Measurements from ENCODE around the gene CDPF1.
A peak's percentile ranks its signal among the peaks of the same experiment; 100 is the strongest.

CDPF1 gene

GRCh38 chr22:46250035-46250782 lies at the start of gene CDPF1:
Gene CDPF1, minus strand, starts transcription at chr22:46250293. Its CDS starts 2,009 bp downstream, at chr22:46248284.
- H3K27me3 Mint-ChIP-seq (ENCODE audit: low read depth): no peaks in the 10 kb centered on the region
- H3K36me3 Mint-ChIP-seq (ENCODE audit: low read depth): peaks cover 3% of the 10 kb centered on the region
- H3K27ac Mint-ChIP-seq: peak within 1 kb of the TSS; percentile 18 to 60 (median 53)
- no peak for TF ChIP-seq CTCF (IDR thresholded peaks at IDR 0.05; ENCODE audit: unreplicated experiment in 3 of 3)
- H3K9me3 Mint-ChIP-seq: no peaks in the 10 kb centered on the region
- peaks cover 19% of the 10 kb centered on the region for H3K4me1 Mint-ChIP-seq
- H3K4me3 Mint-ChIP-seq: peak within 1 kb of the TSS; percentile 82 to 86 (median 83)

GRCh38 chr22:46299101-46299500 lies 49.0 kb upstream of the CDPF1 start:
- Mint-ChIP-seq H3K4me3 (peak overlapping the region; percentile 85 to 95 (median 93)), H3K27me3 (ENCODE audit: low read depth) (peaks cover 3% of the 10 kb centered on the region), H3K36me3 (ENCODE audit: low read depth) (peaks cover 17% of the 10 kb centered on the region), H3K4me1 (peaks cover 44% of the 10 kb centered on the region), H3K9me3 (no peaks in the 10 kb centered on the region), H3K27ac (no peak overlapping the region)
- no peak for TF ChIP-seq CTCF (IDR thresholded peaks at IDR 0.05; ENCODE audit: unreplicated experiment in 3 of 3)

GRCh38 chr22:46297151-46297812 lies 47.2 kb upstream of the CDPF1 start:
- Mint-ChIP-seq H3K4me3 (peak overlapping the region; percentile 85 to 95 (median 93)), H3K27ac (peak overlapping the region in 2 of 3 experiments; percentile 17 to 42), H3K27me3 (ENCODE audit: low read depth) (peaks cover 11% of the 10 kb centered on the region), H3K9me3 (no peaks in the 10 kb centered on the region), H3K4me1 (peaks cover 35% of the 10 kb centered on the region), H3K36me3 (ENCODE audit: low read depth) (peaks cover 33% of the 10 kb centered on the region)
- TF ChIP-seq CTCF (IDR thresholded peaks at IDR 0.05; ENCODE audit: unreplicated experiment in 3 of 3): no peak

- Mint-ChIP-seq H3K27ac (peak within 1 kb of the TSS; percentile 91 to 95 (median 93)), H3K27me3 (ENCODE audit: low read depth) (peaks cover 11% of the 10 kb centered on the region), H3K4me1 (peaks cover 35% of the 10 kb centered on the region), H3K9me3 (no peaks in the 10 kb centered on the region), H3K36me3 (ENCODE audit: low read depth) (peaks cover 36% of the 10 kb centered on the region), H3K4me3 (peak within 1 kb of the TSS; percentile 93 to 95 (median 93))
- TF ChIP-seq CTCF (IDR thresholded peaks at IDR 0.05; ENCODE audit: unreplicated experiment in 3 of 3): peak in 1 of 3 experiments; percentile 20
Measured at GRCh38 chr22:46296257-46297150, 46.4 kb upstream of the CDPF1 start, which contains the start of gene GTSE1. Gene GTSE1, plus strand, starts transcription at chr22:46296870. Its CDS starts 531 bp downstream, at chr22:46297401.

GRCh38 chr22:46295277-46295971 lies 45.3 kb upstream of the CDPF1 start:
- Mint-ChIP-seq H3K9me3 (no peaks in the 10 kb centered on the region), H3K36me3 (ENCODE audit: low read depth) (peaks cover 29% of the 10 kb centered on the region), H3K4me1 (peaks cover 29% of the 10 kb centered on the region), H3K27me3 (ENCODE audit: low read depth) (peaks cover 11% of the 10 kb centered on the region), H3K4me3 (peak overlapping the region; percentile 93 to 95 (median 93)), H3K27ac (peak overlapping the region; percentile 70 to 95 (median 91))
- TF ChIP-seq CTCF (IDR thresholded peaks at IDR 0.05; ENCODE audit: unreplicated experiment in 3 of 3): no peak
